ENCODE results near the gene ADAD2.

DNA sequence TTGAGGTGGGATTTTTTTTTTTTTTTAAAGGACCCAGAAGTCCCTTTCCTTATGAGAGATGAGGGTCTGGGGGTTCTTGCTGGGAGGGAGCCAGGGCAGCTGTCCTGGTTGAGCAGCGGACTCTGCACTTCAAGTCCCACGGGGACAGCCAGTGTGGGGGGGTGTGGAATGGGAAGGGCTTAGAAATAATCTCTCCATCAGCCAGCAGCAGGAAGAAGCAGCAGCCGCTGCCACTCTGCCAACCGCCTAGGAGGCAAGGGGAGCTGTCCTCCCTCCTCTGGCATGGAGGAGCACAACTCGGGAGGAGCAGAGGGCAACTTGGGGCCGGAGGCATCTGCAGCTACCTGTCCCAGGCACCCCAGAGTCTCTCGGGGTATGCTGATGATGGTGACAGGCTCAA is 49.0 kb downstream of the ADAD2 start, which contains the start of gene KCNG4:
- no peak for TF ChIP-seq GLIS3 (CRISPR knock-in tag; IDR thresholded peaks at IDR 0.05)
- TF ChIP-seq CSDC2 (CRISPR knock-in tag; IDR thresholded peaks at IDR 0.05) = no peak
- no peak for TF ChIP-seq RARB (CRISPR knock-in tag; IDR thresholded peaks at IDR 0.05)
- TF ChIP-seq ARNTL (CRISPR knock-in tag; IDR thresholded peaks at IDR 0.05; ENCODE audit: borderline replicate concordance, low read depth) = no peak
- TF ChIP-seq, protein P1, sequence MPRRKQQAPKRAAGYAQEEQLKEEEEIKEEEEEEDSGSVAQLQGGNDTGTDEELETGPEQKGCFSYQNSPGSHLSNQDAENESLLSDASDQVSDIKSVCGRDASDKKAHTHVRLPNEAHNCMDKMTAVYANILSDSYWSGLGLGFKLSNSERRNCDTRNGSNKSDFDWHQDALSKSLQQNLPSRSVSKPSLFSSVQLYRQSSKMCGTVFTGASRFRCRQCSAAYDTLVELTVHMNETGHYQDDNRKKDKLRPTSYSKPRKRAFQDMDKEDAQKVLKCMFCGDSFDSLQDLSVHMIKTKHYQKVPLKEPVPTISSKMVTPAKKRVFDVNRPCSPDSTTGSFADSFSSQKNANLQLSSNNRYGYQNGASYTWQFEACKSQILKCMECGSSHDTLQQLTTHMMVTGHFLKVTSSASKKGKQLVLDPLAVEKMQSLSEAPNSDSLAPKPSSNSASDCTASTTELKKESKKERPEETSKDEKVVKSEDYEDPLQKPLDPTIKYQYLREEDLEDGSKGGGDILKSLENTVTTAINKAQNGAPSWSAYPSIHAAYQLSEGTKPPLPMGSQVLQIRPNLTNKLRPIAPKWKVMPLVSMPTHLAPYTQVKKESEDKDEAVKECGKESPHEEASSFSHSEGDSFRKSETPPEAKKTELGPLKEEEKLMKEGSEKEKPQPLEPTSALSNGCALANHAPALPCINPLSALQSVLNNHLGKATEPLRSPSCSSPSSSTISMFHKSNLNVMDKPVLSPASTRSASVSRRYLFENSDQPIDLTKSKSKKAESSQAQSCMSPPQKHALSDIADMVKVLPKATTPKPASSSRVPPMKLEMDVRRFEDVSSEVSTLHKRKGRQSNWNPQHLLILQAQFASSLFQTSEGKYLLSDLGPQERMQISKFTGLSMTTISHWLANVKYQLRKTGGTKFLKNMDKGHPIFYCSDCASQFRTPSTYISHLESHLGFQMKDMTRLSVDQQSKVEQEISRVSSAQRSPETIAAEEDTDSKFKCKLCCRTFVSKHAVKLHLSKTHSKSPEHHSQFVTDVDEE (CRISPR knock-in tag; IDR thresholded peaks at IDR 0.05) = no peak
- TF ChIP-seq, protein P2, sequence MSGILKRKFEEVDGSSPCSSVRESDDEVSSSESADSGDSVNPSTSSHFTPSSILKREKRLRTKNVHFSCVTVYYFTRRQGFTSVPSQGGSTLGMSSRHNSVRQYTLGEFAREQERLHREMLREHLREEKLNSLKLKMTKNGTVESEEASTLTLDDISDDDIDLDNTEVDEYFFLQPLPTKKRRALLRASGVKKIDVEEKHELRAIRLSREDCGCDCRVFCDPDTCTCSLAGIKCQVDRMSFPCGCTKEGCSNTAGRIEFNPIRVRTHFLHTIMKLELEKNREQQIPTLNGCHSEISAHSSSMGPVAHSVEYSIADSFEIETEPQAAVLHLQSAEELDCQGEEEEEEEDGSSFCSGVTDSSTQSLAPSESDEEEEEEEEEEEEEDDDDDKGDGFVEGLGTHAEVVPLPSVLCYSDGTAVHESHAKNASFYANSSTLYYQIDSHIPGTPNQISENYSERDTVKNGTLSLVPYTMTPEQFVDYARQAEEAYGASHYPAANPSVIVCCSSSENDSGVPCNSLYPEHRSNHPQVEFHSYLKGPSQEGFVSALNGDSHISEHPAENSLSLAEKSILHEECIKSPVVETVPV (CRISPR knock-in tag; IDR thresholded peaks at IDR 0.05) = no peak
